ENCODE data around the gene LRMDA. TPM values are rescaled to one million over a fixed set of nuclear protein-coding genes. Genes with fewer than 3 reads are reported as not detected.

Gene LRMDA
- total RNA-seq, 2 donors from 2014 or later = 12.2 to 25.4 TPM

DNA sequence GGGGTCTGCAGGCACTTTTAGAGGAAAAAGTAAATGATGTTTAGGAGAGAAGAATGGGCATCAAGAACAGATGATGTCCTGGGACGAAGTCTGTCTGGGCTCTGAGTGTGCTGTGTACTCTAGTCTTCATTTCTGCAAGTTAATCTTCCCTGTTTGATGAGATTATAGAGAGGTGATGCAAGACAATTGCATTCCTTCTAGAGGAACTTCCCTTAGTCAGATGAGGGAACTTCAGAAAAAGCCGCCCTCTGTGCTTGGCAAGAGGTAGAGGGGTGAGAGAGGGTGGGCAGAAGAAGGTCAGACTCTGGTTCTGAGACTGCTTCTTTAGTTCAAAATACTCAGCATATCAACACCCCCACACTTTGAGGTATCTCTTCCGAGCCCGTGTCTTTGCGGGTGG lies 797.9 kb downstream of the LRMDA start:
- no peak for ATAC-seq
- Histone ChIP-seq H3K4me1 (no peaks in the 10 kb centered on the region), H3K9me3 (no peaks in the 10 kb centered on the region), H3K4me3 (no peak overlapping the region), H3K27ac (no peak overlapping the region), H3K36me3 (replicated peaks in 1 of 2; ENCODE audit: insufficient read depth in 1 of 2, low read depth in 2 of 2) (no peaks in the 10 kb centered on the region), H3K27me3 (no peaks in the 10 kb centered on the region)
- intact Hi-C loops (cut with DNase I) = no loop called here
- DNase-seq = no peak
- WGBS, 2 donors = 91 to 93% methylated on average over 5 of the region's 5 CpGs
- TF ChIP-seq POLR2A (IDR thresholded peaks at IDR 0.05) (no peak), CTCF (IDR thresholded peaks at IDR 0.05) (no peak)

- H3K36me3 ChIP-seq (replicated peaks in 1 of 2; ENCODE audit: insufficient read depth in 1 of 2, low read depth in 2 of 2) = no peaks in the 10 kb centered on the region
- H3K27me3 ChIP-seq = no peaks in the 10 kb centered on the region
- WGBS, 2 donors = 68% methylated on average over 1 of the region's 1 CpG
- no peak overlapping the region for H3K4me3 ChIP-seq
- TF ChIP-seq POLR2A (IDR thresholded peaks at IDR 0.05) = no peak
- no peak for TF ChIP-seq CTCF (IDR thresholded peaks at IDR 0.05)
- no peak for DNase-seq
- H3K9me3 ChIP-seq = no peaks in the 10 kb centered on the region
- H3K4me1 ChIP-seq = no peaks in the 10 kb centered on the region
- H3K27ac ChIP-seq = no peak overlapping the region
- intact Hi-C loops (cut with DNase I) = no loop called here
- no peak for ATAC-seq
Measured at GRCh38 chr10:76230921-76231285, 799.5 kb downstream of the LRMDA start.

DNA sequence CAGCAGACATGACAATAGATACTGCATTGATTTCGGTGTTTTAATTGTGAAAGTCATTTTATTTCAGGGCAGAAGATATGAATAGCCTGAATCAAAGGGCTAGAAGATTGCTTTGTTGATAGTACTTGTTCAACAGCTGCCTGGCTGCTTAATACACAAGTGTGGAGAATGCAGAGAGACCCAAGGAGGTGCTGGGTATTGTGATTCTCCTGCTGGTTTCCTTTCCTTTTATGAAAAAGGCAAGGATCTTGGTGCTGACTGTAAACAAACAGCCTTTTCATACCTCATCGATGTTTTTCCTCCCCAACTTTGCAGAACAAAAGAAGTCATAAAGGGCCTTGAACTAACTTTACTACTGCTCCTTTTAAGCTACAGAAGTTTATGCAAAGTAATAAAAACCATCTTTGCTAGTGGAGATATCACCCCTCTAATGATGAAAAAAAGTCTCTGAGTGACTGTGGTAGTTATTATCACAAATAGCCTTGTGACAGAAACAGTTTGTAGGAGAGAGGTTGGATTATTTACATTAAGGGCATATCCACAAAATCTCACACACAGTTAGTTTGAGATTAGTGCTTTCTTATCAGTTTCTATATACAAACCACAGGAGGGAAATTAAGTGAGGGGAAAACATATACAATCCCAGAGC lies 800.0 kb downstream of the LRMDA start:
- no peak for DNase-seq
- H3K4me1 ChIP-seq = no peaks in the 10 kb centered on the region
- 37 to 44% methylated on average over 2 of the region's 2 CpGs for WGBS, 2 donors
- no peak for TF ChIP-seq CTCF (IDR thresholded peaks at IDR 0.05)
- TF ChIP-seq POLR2A (IDR thresholded peaks at IDR 0.05) = no peak
- H3K27ac ChIP-seq = no peak overlapping the region
- no peaks in the 10 kb centered on the region for H3K36me3 ChIP-seq (replicated peaks in 1 of 2; ENCODE audit: insufficient read depth in 1 of 2, low read depth in 2 of 2)
- no peak overlapping the region for H3K4me3 ChIP-seq
- H3K27me3 ChIP-seq = no peaks in the 10 kb centered on the region
- intact Hi-C loops (cut with DNase I) = no loop called here
- no peak for ATAC-seq
- no peaks in the 10 kb centered on the region for H3K9me3 ChIP-seq

DNA sequence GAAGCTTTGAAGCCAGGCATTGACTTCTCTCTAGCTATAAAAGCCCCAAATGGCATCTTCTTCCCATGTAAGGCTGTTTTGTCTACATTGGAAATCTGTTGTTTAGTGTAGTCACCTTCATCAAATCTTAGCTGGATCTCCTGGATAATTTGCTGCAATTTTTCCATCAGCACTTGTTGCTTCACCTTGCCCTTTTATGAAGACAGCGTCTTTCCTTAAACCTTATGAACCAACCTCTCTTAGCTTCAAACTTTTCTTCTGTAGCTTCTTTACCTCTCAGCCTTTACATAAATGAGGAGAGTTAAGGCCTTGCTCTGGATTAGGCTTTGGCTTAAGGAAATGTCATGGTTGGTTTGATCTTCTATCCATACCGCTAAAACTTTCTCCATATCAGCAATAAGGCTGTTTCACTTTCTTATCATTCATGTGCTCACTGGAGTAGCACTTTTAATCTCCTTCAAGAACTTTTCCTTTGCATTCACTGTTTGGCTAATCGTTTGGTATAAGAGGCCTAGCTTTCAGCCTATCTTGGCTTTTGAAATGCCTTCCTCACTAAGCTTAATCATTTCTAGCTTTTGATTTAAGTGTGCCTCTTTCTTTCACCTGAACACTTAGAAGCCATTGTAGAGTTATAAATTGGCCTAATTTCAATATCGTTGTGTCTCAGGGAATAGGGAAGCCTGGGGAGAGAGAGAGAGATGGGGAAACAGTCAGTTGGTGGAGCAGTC lies 803.2 kb downstream of the LRMDA start:
- H3K4me1 ChIP-seq = no peaks in the 10 kb centered on the region
- TF ChIP-seq POLR2A (IDR thresholded peaks at IDR 0.05) (no peak), CTCF (IDR thresholded peaks at IDR 0.05) (no peak)
- no peaks in the 10 kb centered on the region for H3K27me3 ChIP-seq
- ATAC-seq (no peak), DNase-seq (no peak)
- no peak overlapping the region for H3K4me3 ChIP-seq
- H3K9me3 ChIP-seq = no peaks in the 10 kb centered on the region
- no peaks in the 10 kb centered on the region for H3K36me3 ChIP-seq (replicated peaks in 1 of 2; ENCODE audit: insufficient read depth in 1 of 2, low read depth in 2 of 2)
- 77 to 87% methylated on average over 4 of the region's 4 CpGs for WGBS, 2 donors
- intact Hi-C loops (cut with DNase I) = no loop called here
- no peak overlapping the region for H3K27ac ChIP-seq

GRCh38 chr10:76236356-76236755 lies 804.9 kb downstream of the LRMDA start:
- 54 to 63% methylated on average over 2 of the region's 2 CpGs for WGBS, 2 donors
- Histone ChIP-seq H3K36me3 (replicated peaks in 1 of 2; ENCODE audit: insufficient read depth in 1 of 2, low read depth in 2 of 2) (no peaks in the 10 kb centered on the region), H3K4me1 (no peaks in the 10 kb centered on the region), H3K27me3 (no peaks in the 10 kb centered on the region), H3K4me3 (no peak overlapping the region), H3K27ac (no peak overlapping the region), H3K9me3 (no peaks in the 10 kb centered on the region)
- TF ChIP-seq POLR2A (IDR thresholded peaks at IDR 0.05) (no peak), CTCF (IDR thresholded peaks at IDR 0.05) (no peak)
- DNase-seq = no peak
- intact Hi-C loops (cut with DNase I) = no loop called here
- no peak for ATAC-seq

Measured in body of pancreas (tissue), 4 donors.